ENCODE results near the gene SUPV3L1.

Gene SUPV3L1

GRCh38 chr10:69208761-69209160 lies 28.7 kb downstream of the SUPV3L1 start:
- H4K20me1 ChIP-seq (ENCODE audit: low read depth, low read length): no peaks in the 10 kb centered on the region
- no peaks in the 10 kb centered on the region for H3K9me3 ChIP-seq (ENCODE audit: insufficient read depth, low read length)
- H3K79me2 ChIP-seq (ENCODE audit: insufficient read depth, low read length): no peaks in the 10 kb centered on the region
- no peak overlapping the region for H3K4me3 ChIP-seq (ENCODE audit: insufficient read depth, low read length, poor library complexity, severe bottlenecking)
- H3K36me3 ChIP-seq (ENCODE audit: low read length): peaks cover 14% of the 10 kb centered on the region
- TF ChIP-seq CTCF (IDR thresholded peaks at IDR 0.05; ENCODE audit: insufficient read depth, low read length, poor library complexity, severe bottlenecking) (no peak), EZH2phosphoT487 (conservative IDR thresholded peaks at IDR 0.05; ENCODE audit: low read length) (no peak)
- H3K27ac ChIP-seq (ENCODE audit: low read depth, low read length): no peak overlapping the region
- no peaks in the 10 kb centered on the region for H3F3A ChIP-seq (ENCODE audit: insufficient read depth)
- H3K9ac ChIP-seq (ENCODE audit: low read length): no peak overlapping the region
- no peaks in the 10 kb centered on the region for H3K27me3 ChIP-seq (ENCODE audit: low read length)
- no peak overlapping the region for H2AFZ ChIP-seq (ENCODE audit: low read depth, low read length, severe bottlenecking)
- no peak overlapping the region for H3K4me2 ChIP-seq (ENCODE audit: low read depth, low read length, poor library complexity, severe bottlenecking)
- H3K9me2 ChIP-seq (replicated peaks; ENCODE audit: insufficient read depth, low read length): no peaks in the 10 kb centered on the region

- H3F3A ChIP-seq (ENCODE audit: insufficient read depth): no peaks in the 10 kb centered on the region
- H4K20me1 ChIP-seq (ENCODE audit: low read depth, low read length): no peaks in the 10 kb centered on the region
- no peaks in the 10 kb centered on the region for H3K9me2 ChIP-seq (replicated peaks; ENCODE audit: insufficient read depth, low read length)
- peaks cover 9% of the 10 kb centered on the region for H3K36me3 ChIP-seq (ENCODE audit: low read length)
- H3K9ac ChIP-seq (ENCODE audit: low read length): no peak overlapping the region
- H3K4me2 ChIP-seq (ENCODE audit: low read depth, low read length, poor library complexity, severe bottlenecking): no peak overlapping the region
- H3K79me2 ChIP-seq (ENCODE audit: insufficient read depth, low read length): no peaks in the 10 kb centered on the region
- no peaks in the 10 kb centered on the region for H3K27me3 ChIP-seq (ENCODE audit: low read length)
- no peak overlapping the region for H3K4me3 ChIP-seq (ENCODE audit: insufficient read depth, low read length, poor library complexity, severe bottlenecking)
- TF ChIP-seq CTCF (IDR thresholded peaks at IDR 0.05; ENCODE audit: insufficient read depth, low read length, poor library complexity, severe bottlenecking): no peak
- no peak for TF ChIP-seq EZH2phosphoT487 (conservative IDR thresholded peaks at IDR 0.05; ENCODE audit: low read length)
- no peaks in the 10 kb centered on the region for H3K9me3 ChIP-seq (ENCODE audit: insufficient read depth, low read length)
- H2AFZ ChIP-seq (ENCODE audit: low read depth, low read length, severe bottlenecking): no peak overlapping the region
- no peak overlapping the region for H3K27ac ChIP-seq (ENCODE audit: low read depth, low read length)
These were observed 29.9 kb downstream of the SUPV3L1 start for GRCh38 chr10:69209787-69210484.

GRCh38 chr10:69211104-69211503 lies 31.1 kb downstream of the SUPV3L1 start:
- Histone ChIP-seq H3K27me3 (ENCODE audit: low read length) (no peaks in the 10 kb centered on the region), H3K36me3 (ENCODE audit: low read length) (peaks cover 8% of the 10 kb centered on the region), H2AFZ (ENCODE audit: low read depth, low read length, severe bottlenecking) (no peak overlapping the region), H4K20me1 (ENCODE audit: low read depth, low read length) (no peaks in the 10 kb centered on the region), H3K27ac (ENCODE audit: low read depth, low read length) (no peak overlapping the region), H3K9me2 (replicated peaks; ENCODE audit: insufficient read depth, low read length) (no peaks in the 10 kb centered on the region), H3K79me2 (ENCODE audit: insufficient read depth, low read length) (no peaks in the 10 kb centered on the region), H3K4me3 (ENCODE audit: insufficient read depth, low read length, poor library complexity, severe bottlenecking) (no peak overlapping the region), H3K9me3 (ENCODE audit: insufficient read depth, low read length) (no peaks in the 10 kb centered on the region), H3F3A (ENCODE audit: insufficient read depth) (no peaks in the 10 kb centered on the region), H3K4me2 (ENCODE audit: low read depth, low read length, poor library complexity, severe bottlenecking) (no peak overlapping the region), H3K9ac (ENCODE audit: low read length) (no peak overlapping the region)
- no peak for TF ChIP-seq EZH2phosphoT487 (conservative IDR thresholded peaks at IDR 0.05; ENCODE audit: low read length)
- no peak for TF ChIP-seq CTCF (IDR thresholded peaks at IDR 0.05; ENCODE audit: insufficient read depth, low read length, poor library complexity, severe bottlenecking)
